Endothelial cell of umbilical vein (primary cell): ENCODE results near the gene TPCN1. TPM values are rescaled to one million over a fixed set of nuclear protein-coding genes. Genes with fewer than 3 reads are reported as not detected.

Source experiments
- BruUV-seq: library from RNA; stranded (reverse); fragments of 400-500 nt; replicated peaks from 2 replicates; lab custom pipeline; 2021; lab: Mats Ljungman, UMichigan
- CTCF ChIA-PET: fragments of 300-600, 350-600 bp; sonication (Branson Sonifier 250); formaldehyde crosslinking; loops from one replicate; lab custom pipeline; 2021; ENCODE audit warnings: antibody characterized with exemption, inconsistent platforms; lab: Charles Lee
- POLR2A ChIA-PET: fragments of 300-600, 350-600 bp; sonication (Branson Sonifier 250); formaldehyde crosslinking; loops from one replicate; lab custom pipeline; 2021; ENCODE audit warnings: antibody characterized with exemption, inconsistent platforms; lab: Charles Lee
- DNase-seq: peaks from one replicate; pipeline ENCODE4 v3.0.0-alpha.2; 2011; ENCODE audit warnings: low read depth, low spot score
- FAIRE-seq: peaks from 2 replicates; lab custom pipeline; 2011; peaks lifted over from hg19 to GRCh38; lab: Jason Lieb, UNC
- H2AFZ ChIP-seq: 2 replicates; pipeline ENCODE4 v1.6.0; 2012; ENCODE audit warnings: low read depth, low read length, control low read depth, inconsistent platforms
- H3K27ac ChIP-seq: 2 replicates; pipeline ENCODE4 v1.5.1; 2011; ENCODE audit warnings: low read depth, mild to moderate bottlenecking, control low read depth, low read length, moderate library complexity; ENCODE audit not compliant: insufficient read depth
- H3K27me3 ChIP-seq, 2 experiments: 2 replicates each; pipeline versions ENCODE4 v1.6.0 to v1.6.1; 2011; ENCODE audit warnings: low read length in 2 of 2, mixed read lengths in 1 of 2; ENCODE audit not compliant: control insufficient read depth in 2 of 2, insufficient read depth in 2 of 2
- H3K36me3 ChIP-seq, 2 experiments: 2 replicates in 1 of 2; 3 replicates in 1 of 2; pipeline ENCODE4 v1.5.1; 2011; ENCODE audit warnings: low read length in 2 of 2, mild to moderate bottlenecking in 1 of 2, moderate library complexity in 1 of 2; ENCODE audit not compliant: control insufficient read depth in 2 of 2, insufficient read depth in 2 of 2; ENCODE audit errors: extremely low read depth in 1 of 2
- H3K4me1 ChIP-seq: 3 replicates; pipeline ENCODE4 v1.5.1; 2011; ENCODE audit warnings: mild to moderate bottlenecking, low read length; ENCODE audit not compliant: control insufficient read depth, insufficient read depth; ENCODE audit errors: extremely low read depth
- H3K4me2 ChIP-seq: 2 replicates; pipeline ENCODE4 v1.6.1; 2011; ENCODE audit warnings: low read length, control low read depth, mixed read lengths; ENCODE audit not compliant: insufficient read depth
- H3K4me3 ChIP-seq, 3 experiments: fragments of 200-600 bp in 1 of 3; sonication (generic), shearing (Covaris generic) in 1 of 3; replicated peaks in 1 of 3; 2 replicates each; pipeline ENCODE4 v1.5.1; 2011 to 2016; ENCODE audit warnings: control low read depth in 3 of 3, low read length in 3 of 3, mild to moderate bottlenecking in 2 of 3, inconsistent platforms in 1 of 3, low read depth in 1 of 3, moderate library complexity in 1 of 3; ENCODE audit not compliant: insufficient read depth in 1 of 3
- H3K79me2 ChIP-seq: 2 replicates; pipeline ENCODE4 v1.6.0; 2012; ENCODE audit warnings: low read length, inconsistent platforms; ENCODE audit not compliant: control insufficient read depth, insufficient read depth
- H3K9ac ChIP-seq: replicated peaks from 2 replicates; pipeline ENCODE3; 2011; ENCODE audit warnings: low read length, control low read depth; ENCODE audit not compliant: insufficient read depth; ENCODE audit errors: extremely low read depth
- H3K9me1 ChIP-seq: replicated peaks from 3 replicates; pipeline ENCODE4 v1.6.0; 2011; ENCODE audit warnings: mild to moderate bottlenecking, low read length; ENCODE audit not compliant: control insufficient read depth, insufficient read depth; ENCODE audit errors: extremely low read depth
- H3K9me3 ChIP-seq: replicated peaks from 2 replicates; pipeline ENCODE4 v1.5.1; 2012; ENCODE audit warnings: low read length, inconsistent platforms; ENCODE audit not compliant: control insufficient read depth, insufficient read depth
- H4K20me1 ChIP-seq: replicated peaks from 2 replicates; pipeline ENCODE3; 2011; ENCODE audit warnings: mild to moderate bottlenecking, low read length; ENCODE audit not compliant: control insufficient read depth, insufficient read depth; ENCODE audit errors: extremely low read depth
- EZH2 ChIP-seq: IDR thresholded peaks from 2 replicates; pipeline ENCODE4 v1.6.1; 2012; ENCODE audit warnings: borderline replicate concordance, low read depth, mild to moderate bottlenecking, moderate library complexity, low read length, inconsistent platforms; ENCODE audit not compliant: severe bottlenecking
- FOS ChIP-seq: IDR thresholded peaks from 2 replicates; pipeline ENCODE4 v1.6.1; 2011; ENCODE audit warnings: mild to moderate bottlenecking, low read length, moderate library complexity, borderline replicate concordance; ENCODE audit not compliant: insufficient read depth
- GATA2 ChIP-seq: IDR thresholded peaks from 2 replicates; pipeline ENCODE4 v1.7.0; 2011; ENCODE audit warnings: low read depth, mild to moderate bottlenecking, moderate library complexity, mixed read lengths, low read length; ENCODE audit not compliant: insufficient read length, insufficient read depth
- JUN ChIP-seq: IDR thresholded peaks from 2 replicates; pipeline ENCODE4 v1.6.1; 2011; ENCODE audit warnings: borderline replicate concordance, low read depth; ENCODE audit not compliant: insufficient read length, insufficient read depth
- MYC ChIP-seq: IDR thresholded peaks from one replicate; pipeline ENCODE4 v1.6.1; 2011; ENCODE audit warnings: mild to moderate bottlenecking, low read depth, low read length
- POLR2A ChIP-seq: IDR thresholded peaks from 2 replicates; pipeline ENCODE4 v1.6.1; 2012; ENCODE audit warnings: low read depth, mild to moderate bottlenecking, control low read depth, low read length
- POLR2AphosphoS5 ChIP-seq: IDR thresholded peaks from 2 replicates; pipeline ENCODE4 v1.6.1; 2012; ENCODE audit warnings: low read depth, mild to moderate bottlenecking, control low read depth, low read length, moderate library complexity; ENCODE audit not compliant: insufficient read depth
- dilution Hi-C: fragments of 300-500 bp; cut with MboI; formaldehyde crosslinking; loops from one replicate; pipeline ENCODE4 v1.15.0; 2019; ENCODE audit warnings: low sequenced_read_pairs; ENCODE audit not compliant: extremely low pct_ligation_motif_present
- intact Hi-C: fragments of 100-400 bp; cut with micrococcal nuclease; formaldehyde crosslinking; loops from one replicate; pipeline ENCODE4 v1.10.0; 2022
- polyA plus RNA-seq, 4 experiments: library from polyadenylated mRNA; depleted of rRNA in 3 of 4; stranded (reverse) in 3 of 4; unstranded in 1 of 4; fragments of >200 nt; gene quantifications; 2 replicates each; pipeline versions ENCODE4 v1.2.1 to v1.2.3, GENCODE V29; 2011 to 2012; ENCODE audit warnings: missing spikeins in 1 of 4
- total RNA-seq: library from RNA; stranded (reverse); gene quantifications from 2 replicates; pipeline ENCODE4 v1.2.3, GENCODE V29; 2021
- TF ChIP-seq, protein P1 (sequence below): IDR thresholded peaks from 2 replicates; pipeline ENCODE4 v1.6.1; 2011; ENCODE audit not compliant: insufficient read depth, insufficient read length
- TF ChIP-seq, protein P2 (sequence below), 2 donors: IDR thresholded peaks; 1 replicate in 1 of 2; 2 replicates in 1 of 2; pipeline ENCODE4 v1.5.1; 2011; ENCODE audit warnings: low read length in 2 of 2, mild to moderate bottlenecking in 2 of 2, moderate library complexity in 2 of 2, control low read depth in 1 of 2, inconsistent platforms in 1 of 2, low read depth in 1 of 2; ENCODE audit not compliant: insufficient read depth in 1 of 2; ENCODE audit errors: extremely low read depth in 1 of 2

Gene TPCN1
- total and polyA plus RNA-seq, 2 donors (not counting 3 experiments of a cell fraction or from before 2014, with no cell fraction given) = 19.5 to 28.3 TPM

DNA sequence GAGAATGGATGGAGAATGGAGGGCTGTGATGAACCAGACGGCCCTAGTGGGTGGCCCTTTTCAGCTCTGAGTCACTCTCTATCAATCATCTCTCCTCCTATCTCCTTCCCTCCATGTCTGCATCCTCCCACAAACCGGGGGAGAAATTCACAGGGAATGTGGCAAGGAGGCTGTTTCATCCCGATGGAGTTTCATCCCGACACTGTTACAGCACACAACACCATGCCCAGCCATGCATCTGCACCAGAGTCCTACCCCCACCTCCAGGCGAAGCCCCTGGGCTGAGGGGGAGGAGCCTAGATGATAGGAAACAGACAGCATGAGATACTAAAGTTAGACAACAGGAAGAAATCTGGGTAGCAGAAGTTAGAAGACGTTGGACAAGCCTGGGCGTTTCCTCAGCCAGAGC is 92.9 kb downstream of the TPCN1 start:
- DNase-seq = no peak
- no TSS peak for BruUV-seq

DNA sequence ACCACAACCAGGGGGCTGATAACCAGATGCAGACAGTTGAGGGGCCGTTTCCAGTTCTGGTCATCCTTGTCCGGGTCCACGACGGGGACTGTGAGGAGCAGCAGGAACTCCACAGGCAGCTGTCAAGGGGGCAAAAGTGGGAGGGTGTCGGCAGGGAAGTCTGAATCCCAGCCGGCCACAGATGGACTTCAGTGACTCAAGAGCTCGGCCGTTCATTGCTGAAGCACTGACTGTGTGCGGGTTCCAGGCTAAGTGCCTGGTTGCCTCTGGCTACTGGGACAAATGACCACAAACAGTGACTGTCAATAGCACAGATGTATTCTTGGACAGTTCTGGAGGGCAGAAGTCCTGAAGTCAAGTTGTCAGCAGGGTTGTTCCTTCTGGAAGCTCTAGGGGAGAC is 94.1 kb downstream of the TPCN1 start:
- no peak overlapping the region for H3K4me3 ChIP-seq
- ChIA-PET CTCF (interaction anchor here (2.3 kb wide), 1 partner anchor 110 kb away, joined by 8 read pairs; no protein-coding TSS in a partner anchor), POLR2A (interaction anchor here (0.6 kb wide), 1 partner anchor 10 kb away, joined by 4 read pairs; no protein-coding TSS in a partner anchor)
- dilution Hi-C loops (no loop called here), intact Hi-C loops (no loop called here)
- no peak overlapping the region for H2AFZ ChIP-seq
- no peaks in the 10 kb centered on the region for H3K9me3 ChIP-seq
- FAIRE-seq = no peak
- TF ChIP-seq, protein P1, sequence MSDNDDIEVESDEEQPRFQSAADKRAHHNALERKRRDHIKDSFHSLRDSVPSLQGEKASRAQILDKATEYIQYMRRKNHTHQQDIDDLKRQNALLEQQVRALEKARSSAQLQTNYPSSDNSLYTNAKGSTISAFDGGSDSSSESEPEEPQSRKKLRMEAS = no peak
- TF ChIP-seq GATA2 = no peak
- TF ChIP-seq, protein P2, sequence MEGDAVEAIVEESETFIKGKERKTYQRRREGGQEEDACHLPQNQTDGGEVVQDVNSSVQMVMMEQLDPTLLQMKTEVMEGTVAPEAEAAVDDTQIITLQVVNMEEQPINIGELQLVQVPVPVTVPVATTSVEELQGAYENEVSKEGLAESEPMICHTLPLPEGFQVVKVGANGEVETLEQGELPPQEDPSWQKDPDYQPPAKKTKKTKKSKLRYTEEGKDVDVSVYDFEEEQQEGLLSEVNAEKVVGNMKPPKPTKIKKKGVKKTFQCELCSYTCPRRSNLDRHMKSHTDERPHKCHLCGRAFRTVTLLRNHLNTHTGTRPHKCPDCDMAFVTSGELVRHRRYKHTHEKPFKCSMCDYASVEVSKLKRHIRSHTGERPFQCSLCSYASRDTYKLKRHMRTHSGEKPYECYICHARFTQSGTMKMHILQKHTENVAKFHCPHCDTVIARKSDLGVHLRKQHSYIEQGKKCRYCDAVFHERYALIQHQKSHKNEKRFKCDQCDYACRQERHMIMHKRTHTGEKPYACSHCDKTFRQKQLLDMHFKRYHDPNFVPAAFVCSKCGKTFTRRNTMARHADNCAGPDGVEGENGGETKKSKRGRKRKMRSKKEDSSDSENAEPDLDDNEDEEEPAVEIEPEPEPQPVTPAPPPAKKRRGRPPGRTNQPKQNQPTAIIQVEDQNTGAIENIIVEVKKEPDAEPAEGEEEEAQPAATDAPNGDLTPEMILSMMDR (IDR thresholded peaks at IDR 0.05; ENCODE audit: extremely low read depth in 1 of 2, insufficient read depth in 1 of 2, low read depth in 1 of 2, low read length in 2 of 2) = no peak
- no peak for TF ChIP-seq EZH2
- no peak for TF ChIP-seq FOS
- no peak for TF ChIP-seq POLR2A
- no peak for TF ChIP-seq POLR2AphosphoS5
- no peak for TF ChIP-seq MYC
- no peak for TF ChIP-seq JUN
- no peaks in the 10 kb centered on the region for H3K79me2 ChIP-seq
- no peak overlapping the region for H3K27ac ChIP-seq
- no peak for DNase-seq
- H3K9me1 ChIP-seq = no peaks in the 10 kb centered on the region
- no peak overlapping the region for H3K4me2 ChIP-seq
- no peaks in the 10 kb centered on the region for H3K4me1 ChIP-seq
- peaks cover 0 to 19% of the 10 kb centered on the region in 2 experiments for H3K36me3 ChIP-seq
- H3K27me3 ChIP-seq = no peaks in the 10 kb centered on the region
- no peak overlapping the region for H3K9ac ChIP-seq
- H4K20me1 ChIP-seq = no peaks in the 10 kb centered on the region
- no TSS peak for BruUV-seq

More for the DNA sequence above, 92.9 kb downstream of the TPCN1 start:
- Histone ChIP-seq H3K9me1 (no peaks in the 10 kb centered on the region), H3K27ac (no peak overlapping the region), H3K4me2 (no peak overlapping the region), H3K79me2 (no peaks in the 10 kb centered on the region), H3K36me3 (peaks cover 0 to 17% of the 10 kb centered on the region in 2 experiments), H2AFZ (no peak overlapping the region), H3K4me3 (no peak overlapping the region), H4K20me1 (no peaks in the 10 kb centered on the region), H3K9me3 (no peaks in the 10 kb centered on the region), H3K27me3 (no peaks in the 10 kb centered on the region), H3K9ac (no peak overlapping the region), H3K4me1 (no peaks in the 10 kb centered on the region)
- no peak for TF ChIP-seq POLR2AphosphoS5
- TF ChIP-seq GATA2 = no peak
- no peak for TF ChIP-seq FOS
- no peak for TF ChIP-seq POLR2A
- TF ChIP-seq JUN = no peak
- TF ChIP-seq, protein P1 = no peak
- no peak for FAIRE-seq
- intact Hi-C loops = no loop called here
- ChIA-PET CTCF (interaction anchor here (2.3 kb wide), 1 partner anchor 111 kb away, joined by 8 read pairs; no protein-coding TSS in a partner anchor), POLR2A (no interaction called here)
- dilution Hi-C loops = no loop called here
